GM19324 (cell line): Measurements from ENCODE around the gene FREM1.

ENCODE experiments used
- ATAC-seq: cut with Tn5 transposase; IDR thresholded peaks from one replicate; pipeline ENCODE4 v1.9.1; 2021; ENCODE audit warnings: mild to moderate bottlenecking, moderate library complexity; ENCODE audit not compliant: unreplicated experiment, low FRiP score

FREM1 gene

GRCh38 chr9:14769230-14769571 is 141.0 kb downstream of the FREM1 start:
- no peak for ATAC-seq

GRCh38 chr9:14768405-14769229 is 141.6 kb downstream of the FREM1 start:
- ATAC-seq, result no peak

GRCh38 chr9:14766299-14766698 is 143.9 kb downstream of the FREM1 start:
- ATAC-seq, result no peak

GRCh38 chr9:14761584-14761983 is 148.6 kb downstream of the FREM1 start:
- ATAC-seq, result no peak

- no peak for ATAC-seq
These were observed 150.2 kb downstream of the FREM1 start for GRCh38 chr9:14760060-14760459.

- ATAC-seq, result no peak
These were observed 153.9 kb downstream of the FREM1 start for GRCh38 chr9:14756291-14756690.

GRCh38 chr9:14752871-14753270 is 157.4 kb downstream of the FREM1 start:
- no peak for ATAC-seq

GRCh38 chr9:14752271-14752670 is 158.0 kb downstream of the FREM1 start:
- ATAC-seq, result no peak

GRCh38 chr9:14750821-14751220 is 159.4 kb downstream of the FREM1 start:
- no peak for ATAC-seq

GRCh38 chr9:14749741-14750211 is 160.5 kb downstream of the FREM1 start:
- no peak for ATAC-seq

- ATAC-seq, result no peak
These were observed 161.9 kb downstream of the FREM1 start for GRCh38 chr9:14748373-14748772.

GRCh38 chr9:14747111-14747510 is 163.1 kb downstream of the FREM1 start:
- no peak for ATAC-seq

- ATAC-seq, result no peak
These were observed 163.6 kb downstream of the FREM1 start for GRCh38 chr9:14746626-14747025.

GRCh38 chr9:14744768-14745167 is 165.5 kb downstream of the FREM1 start:
- no peak for ATAC-seq

- ATAC-seq, result peak; percentile 79
These were observed 168.9 kb downstream of the FREM1 start for GRCh38 chr9:14741369-14741768.

GRCh38 chr9:14733133-14733532 is 177.1 kb downstream of the FREM1 start:
- no peak for ATAC-seq

GRCh38 chr9:14731294-14731981 is 178.8 kb downstream of the FREM1 start:
- ATAC-seq, result no peak

GRCh38 chr9:14730461-14730898 is 179.7 kb downstream of the FREM1 start:
- no peak for ATAC-seq

GRCh38 chr9:14723301-14723700 is 186.9 kb downstream of the FREM1 start:
- no peak for ATAC-seq

GRCh38 chr9:14722391-14723035 is 187.7 kb downstream of the FREM1 start, which contains the start of gene CER1:
TSS of gene CER1 (minus strand) at chr9:14722733. CDS start at chr9:14722672, 61 bp downstream.
- ATAC-seq, result no peak

GRCh38 chr9:14719231-14719923 is 190.9 kb downstream of the FREM1 start:
- no peak for ATAC-seq
